DND-41 (cell line): ENCODE measurements around the gene TTYH3.

ENCODE experiments used
- EZH2 ChIP-seq: IDR thresholded peaks from 3 replicates; pipeline ENCODE4 v1.6.1; 2012; ENCODE audit warnings: borderline replicate concordance, low read depth, mild to moderate bottlenecking, moderate library complexity, low read length, inconsistent platforms; ENCODE audit not compliant: severe bottlenecking
- TF ChIP-seq, protein P1 (sequence below): IDR thresholded peaks from 2 replicates; pipeline ENCODE4 v1.5.1; 2012; ENCODE audit warnings: borderline replicate concordance, low read length, moderate library complexity, mild to moderate bottlenecking; ENCODE audit not compliant: poor library complexity, severe bottlenecking; ENCODE audit errors: extremely low read depth

GRCh38 chr7:2612445-2613097, 19.2 kb upstream of the TTYH3 start:
- TF ChIP-seq EZH2: no peak
- TF ChIP-seq, protein P1, sequence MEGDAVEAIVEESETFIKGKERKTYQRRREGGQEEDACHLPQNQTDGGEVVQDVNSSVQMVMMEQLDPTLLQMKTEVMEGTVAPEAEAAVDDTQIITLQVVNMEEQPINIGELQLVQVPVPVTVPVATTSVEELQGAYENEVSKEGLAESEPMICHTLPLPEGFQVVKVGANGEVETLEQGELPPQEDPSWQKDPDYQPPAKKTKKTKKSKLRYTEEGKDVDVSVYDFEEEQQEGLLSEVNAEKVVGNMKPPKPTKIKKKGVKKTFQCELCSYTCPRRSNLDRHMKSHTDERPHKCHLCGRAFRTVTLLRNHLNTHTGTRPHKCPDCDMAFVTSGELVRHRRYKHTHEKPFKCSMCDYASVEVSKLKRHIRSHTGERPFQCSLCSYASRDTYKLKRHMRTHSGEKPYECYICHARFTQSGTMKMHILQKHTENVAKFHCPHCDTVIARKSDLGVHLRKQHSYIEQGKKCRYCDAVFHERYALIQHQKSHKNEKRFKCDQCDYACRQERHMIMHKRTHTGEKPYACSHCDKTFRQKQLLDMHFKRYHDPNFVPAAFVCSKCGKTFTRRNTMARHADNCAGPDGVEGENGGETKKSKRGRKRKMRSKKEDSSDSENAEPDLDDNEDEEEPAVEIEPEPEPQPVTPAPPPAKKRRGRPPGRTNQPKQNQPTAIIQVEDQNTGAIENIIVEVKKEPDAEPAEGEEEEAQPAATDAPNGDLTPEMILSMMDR: no peak
